HG03135 (cell line): ENCODE results near the gene HOXC10.

Experiments used
- ATAC-seq: cut with Tn5 transposase; IDR thresholded peaks from one replicate; pipeline ENCODE4 v1.9.1; 2021; ENCODE audit warnings: mild to moderate bottlenecking, moderate library complexity; ENCODE audit not compliant: unreplicated experiment

HOXC10 gene

GRCh38 chr12:54024581-54025305, 39.8 kb downstream of the HOXC10 start:
- ATAC-seq, result no peak

- no peak for ATAC-seq
These were observed 40.8 kb downstream of the HOXC10 start for GRCh38 chr12:54025499-54026405.

- no peak for ATAC-seq
These were observed 41.9 kb downstream of the HOXC10 start for GRCh38 chr12:54026640-54027441.

- ATAC-seq, result no peak
These were observed 42.5 kb downstream of the HOXC10 start for GRCh38 chr12:54027442-54027786.

- ATAC-seq, result no peak
These were observed 43.6 kb downstream of the HOXC10 start, which contains the start of gene HOXC6 for GRCh38 chr12:54028314-54029201. HOXC6 (plus strand) TSS chr12:54028440; CDS start chr12:54028522, 82 bp downstream.

- ATAC-seq, result no peak
These were observed 44.8 kb downstream of the HOXC10 start for GRCh38 chr12:54029529-54030441.

GRCh38 chr12:54030442-54030801, 45.5 kb downstream of the HOXC10 start:
- no peak for ATAC-seq

GRCh38 chr12:54030889-54031471, 46.0 kb downstream of the HOXC10 start:
- no peak for ATAC-seq

GRCh38 chr12:54031480-54031879, 46.5 kb downstream of the HOXC10 start:
- no peak for ATAC-seq

- ATAC-seq, result no peak
These were observed 47.2 kb downstream of the HOXC10 start for GRCh38 chr12:54032086-54032619.

- ATAC-seq, result no peak
These were observed 47.7 kb downstream of the HOXC10 start, which contains the start of gene HOXC5 for GRCh38 chr12:54032627-54033100. HOXC5 (plus strand) TSS chr12:54033050; CDS start chr12:54033123, 73 bp downstream.

- ATAC-seq, result no peak
These were observed 48.4 kb downstream of the HOXC10 start for GRCh38 chr12:54033106-54033979.

GRCh38 chr12:54033980-54034784, 49.2 kb downstream of the HOXC10 start:
- ATAC-seq, result no peak

GRCh38 chr12:54034785-54035310, 49.9 kb downstream of the HOXC10 start:
- no peak for ATAC-seq

GRCh38 chr12:54035568-54036264, 50.8 kb downstream of the HOXC10 start:
- no peak for ATAC-seq
